SKM-1 (cell line): ENCODE data around the gene APRT.
A peak's percentile ranks its signal among the peaks of the same experiment; 100 is the strongest.

Experiments
- DNase-seq: peaks from one replicate; lab custom pipeline; 2025; ENCODE audit not compliant: unreplicated experiment; lab: John Stamatoyannopoulos, UW

Gene APRT

DNA sequence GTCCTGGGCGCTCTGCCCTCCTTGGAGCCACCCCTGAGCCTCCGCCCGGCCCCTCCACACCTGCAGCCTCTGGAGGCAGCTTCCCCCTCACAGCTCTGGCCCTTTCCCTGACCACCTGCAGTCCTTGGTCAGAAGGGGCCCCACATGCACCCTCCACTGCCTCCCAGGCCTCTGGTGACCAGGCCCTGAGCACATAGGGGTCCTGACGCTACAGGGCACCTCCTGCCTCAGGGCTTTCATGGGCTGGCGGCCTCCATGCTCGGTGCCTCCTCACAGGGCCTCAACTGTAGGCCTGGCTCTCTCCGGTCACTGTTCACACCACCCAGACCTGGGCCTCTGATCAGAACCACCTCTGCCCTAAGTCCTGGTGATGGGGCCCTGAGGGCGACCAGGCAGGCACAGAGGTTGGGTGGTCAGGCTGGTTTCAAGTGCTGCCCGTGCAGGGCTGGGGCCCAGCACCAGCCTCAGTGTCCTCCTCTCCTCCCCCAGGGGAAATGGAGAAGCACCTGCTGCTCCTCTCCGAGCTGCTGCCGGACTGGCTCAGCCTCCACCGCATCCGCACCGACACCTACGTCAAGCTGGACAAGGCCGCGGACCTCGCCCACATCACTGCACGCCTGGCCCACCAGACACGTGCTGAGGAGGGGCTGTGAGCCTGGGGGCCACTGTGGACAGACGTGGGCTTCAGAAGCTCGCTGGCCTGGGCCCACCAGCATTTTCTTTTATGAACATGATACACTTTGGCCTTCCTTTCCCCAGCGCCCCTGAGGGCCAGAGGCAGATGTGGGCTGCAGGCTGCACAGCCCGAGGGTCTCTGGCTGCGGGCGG, 3.9 kb downstream of the APRT start:
- DNase-seq: no peak

DNA sequence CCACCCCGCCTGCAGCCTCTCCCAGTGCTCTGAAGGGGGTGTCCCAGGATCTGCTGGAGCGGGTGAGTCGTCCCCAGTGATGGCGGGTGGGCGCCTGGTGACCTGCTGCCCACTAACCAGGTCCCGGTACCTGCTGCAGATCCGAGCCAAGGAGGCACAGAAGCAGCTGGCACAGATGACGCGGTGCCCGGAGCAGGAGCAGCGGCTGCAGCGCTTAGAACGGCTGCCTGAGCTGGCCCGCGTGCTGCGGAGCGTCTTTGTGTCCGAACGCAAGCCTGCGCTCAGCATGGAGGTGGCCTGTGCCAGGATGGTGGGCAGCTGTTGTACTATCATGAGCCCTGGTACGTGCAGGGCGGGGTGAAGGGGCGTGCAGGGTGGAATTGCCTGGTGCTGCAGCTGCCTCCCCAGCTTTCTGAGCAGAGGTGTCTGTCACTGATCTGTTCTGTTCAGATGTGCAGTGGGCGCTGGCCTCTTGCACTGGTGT, 4.5 kb downstream of the APRT start:
- DNase-seq: no peak

DNA sequence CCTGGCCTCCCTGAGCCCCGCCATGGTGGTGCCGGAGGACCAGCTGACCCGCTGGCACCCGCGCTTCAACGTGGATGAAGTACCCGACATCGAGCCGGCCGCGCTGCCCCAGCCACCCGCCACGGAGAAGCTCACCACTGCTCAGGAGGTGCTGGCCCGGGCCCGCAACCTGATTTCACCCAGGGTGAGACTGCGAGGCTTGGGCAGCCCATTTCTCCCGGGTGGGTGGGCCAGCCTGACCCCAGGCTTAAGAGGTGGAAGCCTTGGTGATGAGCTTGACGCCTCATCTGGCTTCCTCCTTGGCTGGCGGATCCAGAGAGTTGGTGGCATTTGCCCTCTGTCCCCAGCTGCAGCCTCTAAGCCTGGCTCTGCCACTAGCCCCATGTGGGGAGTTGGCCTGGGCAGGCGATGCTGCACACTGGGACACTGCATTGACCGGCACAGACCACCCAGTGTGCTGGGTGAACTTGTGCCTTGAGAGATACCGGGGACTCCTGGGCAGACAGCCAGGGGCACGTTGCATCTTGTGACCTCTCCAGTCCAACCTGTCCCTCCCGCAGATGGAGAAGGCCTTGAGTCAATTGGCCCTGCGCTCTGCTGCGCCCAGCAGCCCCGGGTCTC, 5.1 kb downstream of the APRT start:
- DNase-seq: no peak

DNA sequence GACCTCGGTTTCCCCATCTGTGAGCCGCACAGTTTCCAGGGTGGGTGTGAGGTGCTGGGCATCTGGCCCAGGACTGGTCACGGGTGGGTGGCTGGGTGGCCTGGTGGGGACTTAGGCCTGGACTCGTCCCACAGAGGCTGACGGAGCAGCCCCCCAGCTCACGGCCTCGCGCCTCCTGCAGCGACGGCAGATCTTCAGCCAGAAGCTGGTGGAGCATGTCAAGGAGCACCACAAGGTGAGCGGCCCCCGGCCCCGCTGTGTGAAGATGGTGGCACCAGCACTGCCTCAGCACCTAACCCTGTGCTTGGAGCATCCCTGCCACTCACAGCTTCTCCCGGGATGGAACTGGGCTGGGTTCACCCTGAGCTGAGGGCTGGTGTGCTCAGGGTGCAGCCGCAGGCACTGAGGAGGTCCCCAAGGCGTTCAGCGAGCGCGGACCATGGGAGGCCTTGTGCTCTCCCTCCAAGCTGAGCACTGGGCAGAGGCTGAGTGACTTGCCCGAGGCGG, 5.8 kb downstream of the APRT start:
- DNase-seq: no peak

DNA sequence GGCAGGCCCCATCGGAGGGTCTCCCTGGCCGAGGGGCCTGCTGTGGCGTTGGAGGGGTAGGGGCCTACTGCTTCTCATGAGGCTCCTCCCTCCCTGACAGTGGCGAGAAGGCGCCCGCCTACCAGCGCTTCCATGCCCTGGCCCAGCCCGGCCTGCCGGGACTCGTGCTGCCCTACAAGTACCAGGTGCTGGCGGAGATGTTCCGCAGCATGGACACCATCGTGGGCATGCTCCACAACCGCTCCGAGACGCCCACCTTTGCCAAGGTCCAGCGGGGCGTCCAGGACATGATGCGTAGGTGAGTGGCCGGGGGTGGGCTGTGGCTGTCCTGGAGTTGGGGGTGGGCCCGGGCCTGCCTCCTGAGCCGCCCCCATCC, 6.4 kb downstream of the APRT start:
- no peak for DNase-seq

DNA sequence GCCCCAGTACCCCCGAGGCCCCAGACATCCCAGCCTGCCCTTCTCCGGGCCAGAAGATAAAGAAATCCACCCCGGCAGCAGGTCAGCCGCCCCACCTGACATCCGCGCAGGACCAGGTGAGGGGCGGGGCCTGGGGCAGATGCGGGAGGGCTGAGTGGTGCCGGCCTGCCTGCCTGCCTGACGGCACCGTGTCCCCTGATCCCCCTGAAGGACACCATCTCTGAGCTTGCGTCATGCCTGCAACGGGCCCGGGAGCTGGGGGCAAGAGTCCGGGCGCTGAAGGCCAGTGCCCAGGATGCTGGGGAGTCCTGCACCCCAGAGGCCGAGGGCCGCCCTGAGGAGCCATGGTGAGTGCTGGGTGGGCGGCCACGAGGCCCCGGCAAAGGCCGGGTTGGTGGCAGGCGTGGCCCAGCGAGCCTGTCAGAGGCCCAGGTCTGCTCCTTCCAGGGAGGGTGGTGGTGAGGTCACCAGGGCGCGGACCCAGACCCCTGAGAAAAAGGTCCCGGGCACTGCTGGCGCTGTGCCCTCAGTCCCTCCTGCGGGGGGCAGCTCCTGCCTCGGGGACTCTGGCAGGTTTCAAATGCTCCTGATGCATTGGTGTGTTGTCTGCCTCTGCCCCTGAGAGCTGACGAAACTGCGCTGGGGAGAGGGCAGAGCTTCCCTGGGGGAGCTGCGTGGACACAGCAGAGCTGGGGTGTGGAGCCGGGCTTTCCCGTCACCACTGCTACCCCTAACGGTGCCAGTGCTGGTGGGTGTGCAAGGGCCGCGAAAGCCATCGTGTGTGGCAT, 7.0 kb downstream of the APRT start:
- DNase-seq: no peak

DNA sequence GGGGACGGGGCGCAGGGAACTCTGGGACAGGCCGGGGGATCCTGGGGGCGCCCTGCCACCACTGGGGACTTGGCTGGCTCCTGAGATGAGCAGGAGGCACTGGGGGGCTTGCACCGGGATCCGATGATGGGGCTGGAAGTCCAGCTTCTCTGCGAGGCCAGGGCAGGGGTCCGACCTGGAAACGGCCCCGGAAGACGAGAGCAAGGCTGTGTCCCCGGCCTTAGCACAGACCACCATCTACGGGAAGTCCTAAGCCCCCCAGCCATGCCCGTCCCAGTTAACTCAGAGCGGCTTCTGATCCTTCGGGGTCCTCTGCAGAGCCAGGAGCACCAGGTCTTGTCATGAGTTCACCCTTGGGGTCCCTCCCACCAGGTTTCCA, 7.6 kb downstream of the APRT start:
- no peak for DNase-seq

DNA sequence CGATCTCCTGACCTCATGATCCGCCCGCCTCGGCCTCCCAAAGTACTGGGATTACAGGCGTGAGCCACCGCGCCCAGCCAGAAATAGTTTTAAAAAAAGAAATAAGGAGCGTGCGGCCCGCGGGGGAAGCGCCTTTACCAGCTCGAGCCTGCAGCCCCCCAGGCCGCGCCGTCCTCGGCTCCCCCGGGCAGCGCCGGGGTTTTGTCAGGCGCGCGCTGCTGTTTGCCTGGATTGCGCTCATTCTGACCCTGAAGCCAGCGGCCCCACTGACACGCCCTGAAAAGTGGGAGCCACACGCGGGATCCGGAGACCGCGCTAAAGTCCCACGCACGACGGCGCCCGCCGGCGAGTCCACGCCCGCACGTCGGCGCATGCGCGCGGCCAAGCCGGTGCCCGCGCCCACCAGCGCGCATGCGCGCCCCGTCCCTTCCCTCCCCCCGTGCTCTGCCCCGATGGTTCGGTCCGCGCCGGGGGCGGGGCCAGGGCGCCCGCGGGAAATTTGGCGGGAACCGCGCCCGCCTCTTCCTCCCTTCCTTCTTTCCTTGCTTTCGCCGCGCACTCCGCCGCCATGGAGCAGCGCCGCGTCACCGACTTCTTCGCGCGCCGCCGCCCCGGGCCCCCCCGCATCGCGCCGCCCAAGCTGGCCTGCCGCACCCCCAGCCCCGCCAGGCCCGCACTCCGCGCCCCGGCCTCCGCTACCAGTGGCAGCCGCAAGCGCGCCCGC, 8.3 kb downstream of the APRT start, which contains the start of gene CDT1:
Gene CDT1, plus strand, starts transcription at position 526 of the 724 bp plus-strand sequence. Its CDS starts 43 bp downstream, at position 569.
- DNase-seq: peak; percentile 75

DNA sequence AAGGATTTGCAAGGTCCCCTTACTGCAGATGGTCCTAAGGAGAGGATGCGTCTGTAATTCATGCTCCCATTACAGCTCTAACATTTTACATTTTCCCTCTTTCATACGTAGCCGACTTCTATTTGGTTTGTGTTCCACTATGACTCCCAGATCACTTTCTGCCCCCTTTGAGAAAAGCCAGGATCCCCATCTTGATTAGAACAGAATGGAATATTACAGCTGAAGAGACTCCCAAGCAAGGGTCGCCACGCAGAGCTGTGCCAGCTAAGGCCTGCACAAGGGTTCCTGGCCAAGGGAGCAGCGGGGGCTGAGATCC, 11.5 kb downstream of the APRT start:
- DNase-seq: no peak

DNA sequence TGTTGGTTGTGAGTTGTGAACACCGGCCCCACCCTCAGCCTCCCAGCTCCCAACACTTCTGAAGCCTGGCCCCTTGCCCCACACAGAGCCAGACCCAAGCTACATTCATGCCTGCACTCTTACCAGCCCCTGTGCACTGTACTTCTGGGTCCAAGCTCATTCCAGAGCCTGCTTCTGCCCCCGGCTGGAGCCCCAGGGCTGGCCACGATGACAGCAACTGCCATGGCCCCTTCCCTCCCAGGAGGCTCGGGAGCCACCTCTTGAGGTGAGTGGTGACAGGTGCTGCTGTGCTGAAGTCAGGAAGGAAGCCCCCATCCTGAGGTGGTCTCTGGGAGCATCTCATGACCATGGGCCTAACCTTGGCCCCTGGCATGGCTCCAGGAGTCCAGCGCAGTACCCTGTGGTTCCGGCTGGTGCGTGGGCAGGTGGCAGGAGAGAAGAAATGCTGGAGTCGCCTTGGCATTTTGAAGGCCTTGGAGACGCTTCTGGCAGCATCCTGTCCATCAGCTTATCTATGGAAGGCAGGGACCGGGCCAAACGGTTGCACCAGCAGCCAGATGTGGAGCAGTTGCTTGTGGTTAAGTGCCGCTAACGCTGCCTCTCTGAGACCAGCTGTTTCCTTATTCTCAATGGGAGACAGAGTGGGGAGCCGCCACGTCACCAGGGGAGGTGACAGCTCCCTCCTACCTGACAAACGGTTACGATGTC, 12.0 kb downstream of the APRT start:
- DNase-seq: peak; percentile 28

DNA sequence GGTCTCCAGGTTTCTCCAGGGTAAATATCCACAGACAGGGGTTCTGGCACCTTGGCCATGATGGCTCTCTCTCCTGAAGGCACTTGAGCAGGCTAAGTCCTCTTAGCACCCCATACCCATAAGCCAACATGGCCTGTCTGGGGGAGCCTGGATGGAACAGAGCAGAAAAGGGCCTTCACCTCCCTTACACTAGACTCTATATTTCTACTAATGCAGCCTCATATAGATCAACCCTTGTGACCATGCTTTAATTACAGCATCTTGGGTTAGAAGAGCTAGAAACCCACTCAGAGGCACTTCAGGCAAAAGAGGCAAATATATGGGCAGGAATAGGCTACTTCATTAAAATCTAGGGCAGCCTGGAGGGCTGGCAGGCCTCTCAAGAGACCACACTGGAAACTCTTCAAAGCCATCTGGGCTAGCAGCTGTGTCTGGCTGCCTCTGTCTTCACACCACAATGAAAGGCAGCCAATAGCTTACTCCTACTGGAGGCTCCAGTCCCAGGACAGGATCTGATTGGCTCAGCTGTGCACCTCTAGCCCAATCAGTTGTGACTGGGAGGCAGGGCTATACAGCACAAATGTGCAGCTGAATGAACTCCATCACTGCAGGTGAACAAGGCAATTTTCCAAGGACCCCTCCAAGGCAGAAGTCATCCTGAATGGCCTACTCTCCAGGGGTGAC, 12.8 kb downstream of the APRT start:
- no peak for DNase-seq

DNA sequence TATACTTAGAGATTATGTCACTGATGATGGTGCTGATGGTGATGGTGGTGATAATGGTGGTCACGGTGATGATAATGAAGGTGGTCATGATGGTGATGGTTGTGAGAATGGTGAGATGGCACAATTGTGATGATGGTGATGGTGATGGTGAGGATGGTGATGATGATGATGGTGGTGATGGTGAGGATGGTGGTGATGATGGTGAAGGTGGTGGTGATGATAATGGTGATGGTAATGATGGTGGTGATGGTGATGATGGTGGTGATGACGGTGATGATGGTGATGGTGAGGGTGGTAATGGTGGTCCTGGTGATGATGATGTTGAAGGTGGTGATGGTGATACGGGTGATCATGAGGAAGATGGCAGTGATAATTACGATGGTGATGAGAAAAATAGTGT, 13.7 kb downstream of the APRT start:
- DNase-seq: no peak

DNA sequence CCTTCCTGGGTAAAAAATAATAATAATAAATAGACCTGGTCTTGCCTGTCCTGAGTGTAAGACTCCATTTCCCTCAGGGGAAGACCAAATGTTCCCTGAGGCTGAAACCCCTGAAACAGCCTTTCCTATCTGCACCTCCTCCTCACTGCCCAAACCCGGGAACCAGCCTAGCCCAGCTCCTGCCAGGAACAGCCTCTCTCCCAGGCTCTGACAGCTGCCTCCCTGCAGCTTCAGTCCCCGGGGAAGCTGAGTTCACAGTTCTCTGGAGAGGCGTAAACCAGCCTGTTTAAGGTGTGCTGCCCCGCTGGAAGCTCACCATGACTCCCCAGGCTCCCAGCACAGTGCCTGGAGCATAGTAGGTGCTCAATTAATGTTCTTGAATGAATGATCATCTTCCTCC, 15.4 kb downstream of the APRT start:
- DNase-seq: no peak

DNA sequence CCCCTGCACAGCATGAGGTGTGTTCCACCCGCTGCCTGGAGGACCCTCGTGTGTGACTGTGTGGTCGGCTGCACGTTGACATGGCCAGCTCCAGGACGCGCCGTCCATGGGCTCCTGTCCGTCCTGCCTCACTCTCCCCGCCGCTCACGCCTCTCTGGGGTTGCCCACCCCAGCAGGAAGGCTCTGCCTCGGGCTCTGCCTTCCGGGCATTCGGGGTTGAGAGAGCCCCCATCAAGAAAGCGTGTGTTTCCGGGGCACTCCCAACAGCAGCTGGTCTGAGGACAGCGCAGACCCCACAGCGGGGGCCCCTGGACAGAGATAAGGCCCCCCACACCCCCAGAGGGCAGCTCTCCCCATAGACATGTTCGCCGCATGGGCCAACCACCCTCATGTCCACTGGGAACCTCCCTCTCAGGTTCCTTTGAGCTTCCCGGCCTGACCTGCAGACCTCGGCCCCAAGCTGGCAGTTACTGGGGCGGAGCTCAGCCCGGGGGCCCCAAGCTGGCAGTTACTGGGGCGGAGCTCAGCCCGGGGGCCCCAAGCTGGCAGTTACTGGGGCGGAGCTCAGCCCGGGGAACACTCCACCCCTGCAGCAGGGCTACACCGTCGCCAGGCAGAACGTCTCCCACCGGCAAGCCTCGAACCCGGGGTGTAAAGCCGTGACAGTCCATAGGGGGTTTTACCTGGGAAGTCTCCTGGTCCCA, 18.3 kb downstream of the APRT start:
- no peak for DNase-seq

DNA sequence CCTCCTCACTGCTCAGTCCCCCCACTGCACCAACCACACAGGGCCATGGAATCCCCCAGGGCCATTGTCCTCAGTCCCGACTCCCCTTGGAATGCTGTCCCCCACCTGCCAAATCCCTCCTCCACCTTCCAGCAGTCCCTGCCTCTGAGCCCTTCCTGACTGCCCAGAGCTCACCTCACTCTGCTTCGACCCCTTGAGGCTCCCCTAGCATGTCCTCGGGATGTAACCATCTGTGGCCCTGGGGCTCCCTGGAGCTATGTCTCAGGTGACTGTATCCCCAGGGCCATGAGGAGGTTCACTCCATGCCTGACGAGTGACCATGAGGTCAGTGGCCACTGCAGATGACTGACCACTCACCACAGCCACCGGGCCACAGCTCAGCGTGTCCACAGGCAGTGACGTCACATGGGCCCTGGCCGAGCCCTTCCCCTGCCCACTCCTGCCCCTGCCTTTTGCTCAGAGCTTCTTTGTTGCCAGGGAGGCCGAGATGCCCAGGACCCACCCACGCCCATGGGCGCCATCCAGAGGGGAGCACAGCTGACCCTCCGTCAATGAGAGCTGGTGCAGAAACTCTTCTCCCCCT, 19.0 kb downstream of the APRT start:
- DNase-seq: no peak

DNA sequence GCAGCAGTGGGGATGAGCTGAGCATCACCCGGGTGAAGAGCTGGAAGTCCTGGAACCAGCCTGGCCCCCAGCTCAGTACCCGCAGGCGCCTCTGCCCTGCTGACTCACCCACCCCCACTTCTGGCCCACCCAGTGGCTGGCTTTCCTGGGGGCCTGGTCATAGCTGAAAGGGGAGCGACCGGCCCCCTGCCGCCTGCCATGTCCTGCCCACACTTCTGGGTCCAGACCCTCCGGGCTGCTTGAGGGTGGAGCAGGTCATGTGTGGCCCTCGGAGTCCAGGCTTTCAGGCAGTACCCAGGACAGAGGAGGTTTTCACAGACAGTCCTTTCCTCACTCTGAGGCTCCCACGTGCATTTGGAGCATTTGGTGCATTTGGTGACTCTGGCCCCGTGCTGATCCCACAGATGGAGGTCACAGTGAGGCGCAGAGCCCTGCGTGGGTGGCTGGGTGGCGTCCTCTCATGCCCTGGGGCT, 19.6 kb downstream of the APRT start:
- no peak for DNase-seq

DNA sequence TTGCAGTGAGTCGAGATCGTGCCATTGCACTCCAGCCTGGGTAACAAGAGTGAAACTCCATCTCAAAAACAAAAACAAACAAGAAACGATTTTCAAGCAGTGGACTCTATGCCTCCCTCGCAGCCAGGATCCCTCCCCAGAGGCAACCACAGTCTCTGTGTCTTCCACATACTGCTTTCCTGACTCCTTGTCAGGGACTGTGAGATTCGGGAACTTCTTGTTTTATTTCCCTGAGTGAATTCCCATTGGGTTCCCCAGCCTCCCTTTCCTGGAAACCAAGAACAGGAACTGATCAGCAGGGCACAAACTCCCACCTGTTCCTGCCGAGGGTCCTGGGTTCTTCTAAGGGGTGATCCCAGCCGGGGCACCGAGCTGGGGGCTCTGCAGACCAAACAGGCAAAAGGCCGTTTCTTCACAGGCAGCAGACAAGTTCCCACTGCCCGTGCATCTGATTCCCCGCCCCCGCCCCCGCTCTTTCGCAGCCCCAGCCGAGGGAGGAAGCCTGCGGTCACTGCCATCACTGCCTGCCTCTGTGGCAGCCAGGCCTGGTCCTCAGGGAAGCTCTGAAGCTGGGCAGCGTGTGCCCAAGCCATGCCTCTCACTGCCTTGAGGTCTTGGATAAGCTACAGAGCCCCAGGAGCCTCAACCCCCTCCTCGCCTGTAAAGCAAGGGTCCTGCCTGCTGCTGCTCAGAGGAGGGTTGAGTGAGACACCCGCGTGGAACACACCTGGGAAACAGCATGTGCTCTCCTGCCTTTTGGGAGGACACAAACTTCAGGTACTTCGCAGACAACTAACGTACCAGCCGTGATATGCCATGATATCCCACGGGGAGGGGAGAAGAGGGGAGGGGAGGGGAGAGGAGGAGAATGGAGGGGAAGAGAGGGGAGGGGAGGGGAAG, 21.2 kb downstream of the APRT start:
- peak; percentile 66 for DNase-seq

DNA sequence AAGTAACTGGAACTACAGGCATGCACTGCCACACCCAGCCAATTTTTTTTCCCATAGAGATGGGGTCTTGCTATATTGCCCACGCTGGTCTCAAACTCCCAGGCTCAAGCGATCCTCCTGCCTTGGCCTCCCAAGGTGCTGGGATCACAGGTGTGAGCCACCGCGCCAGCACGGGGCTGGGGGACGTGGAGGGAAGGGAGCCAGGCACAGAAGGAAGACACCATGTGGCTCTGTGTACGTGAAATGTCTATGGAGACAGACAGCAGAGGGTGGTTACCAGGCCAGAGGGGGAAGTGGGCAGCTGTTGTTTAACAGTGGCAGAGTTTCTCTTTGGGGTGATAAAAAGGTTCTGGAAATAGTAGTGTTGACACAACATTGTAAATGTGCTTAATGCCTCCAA, 22.1 kb downstream of the APRT start:
- DNase-seq: peak; percentile 29
